BJ (cell line): ENCODE measurements around the gene HIVEP3. TPM values are rescaled to one million over a fixed set of nuclear protein-coding genes. Genes with fewer than 3 reads are reported as not detected.

Experiments used
- CTCF ChIA-PET: fragments of 350-600 bp; formaldehyde crosslinking; extraction: SDS; loops from one replicate; lab custom pipeline; 2021; ENCODE audit warnings: antibody characterized with exemption, inconsistent platforms; lab: Yijun Ruan, JAX
- POLR2A ChIA-PET: fragments of 300-600 bp; sonication (Branson Sonifier 250); formaldehyde crosslinking; extraction: SDS; loops from one replicate; lab custom pipeline; 2021; ENCODE audit warnings: antibody characterized with exemption; lab: Charles Lee
- DNase-seq: peaks from one replicate; pipeline ENCODE4 v3.0.0-alpha.2; 2011; ENCODE audit warnings: low read depth
- H3K27me3 ChIP-seq: 2 replicates; pipeline ENCODE4 v1.6.0; 2011; ENCODE audit warnings: low read length; ENCODE audit not compliant: control insufficient read depth, insufficient read depth
- H3K36me3 ChIP-seq: 2 replicates; pipeline ENCODE4 v1.5.1; 2011; ENCODE audit warnings: low read length; ENCODE audit not compliant: control insufficient read depth, insufficient read depth
- H3K4me3 ChIP-seq: 2 replicates; pipeline ENCODE4 v1.5.1; 2011; ENCODE audit warnings: low read depth, mild to moderate bottlenecking, control low read depth, low read length
- polyA plus RNA-seq: library from polyadenylated mRNA; depleted of rRNA; stranded (reverse); fragments of >200 nt; gene quantifications from 2 replicates; pipeline ENCODE4 v1.2.3, GENCODE V29; 2011
- TF ChIP-seq, protein P1 (sequence below): IDR thresholded peaks from 2 replicates; pipeline ENCODE4 v1.5.1; 2011; ENCODE audit warnings: low read depth, mild to moderate bottlenecking, control low read depth, inconsistent platforms, low read length, moderate library complexity; ENCODE audit not compliant: insufficient read depth

The HIVEP3 gene
- polyA plus RNA-seq, 1 experiment: 4.0 TPM

DNA sequence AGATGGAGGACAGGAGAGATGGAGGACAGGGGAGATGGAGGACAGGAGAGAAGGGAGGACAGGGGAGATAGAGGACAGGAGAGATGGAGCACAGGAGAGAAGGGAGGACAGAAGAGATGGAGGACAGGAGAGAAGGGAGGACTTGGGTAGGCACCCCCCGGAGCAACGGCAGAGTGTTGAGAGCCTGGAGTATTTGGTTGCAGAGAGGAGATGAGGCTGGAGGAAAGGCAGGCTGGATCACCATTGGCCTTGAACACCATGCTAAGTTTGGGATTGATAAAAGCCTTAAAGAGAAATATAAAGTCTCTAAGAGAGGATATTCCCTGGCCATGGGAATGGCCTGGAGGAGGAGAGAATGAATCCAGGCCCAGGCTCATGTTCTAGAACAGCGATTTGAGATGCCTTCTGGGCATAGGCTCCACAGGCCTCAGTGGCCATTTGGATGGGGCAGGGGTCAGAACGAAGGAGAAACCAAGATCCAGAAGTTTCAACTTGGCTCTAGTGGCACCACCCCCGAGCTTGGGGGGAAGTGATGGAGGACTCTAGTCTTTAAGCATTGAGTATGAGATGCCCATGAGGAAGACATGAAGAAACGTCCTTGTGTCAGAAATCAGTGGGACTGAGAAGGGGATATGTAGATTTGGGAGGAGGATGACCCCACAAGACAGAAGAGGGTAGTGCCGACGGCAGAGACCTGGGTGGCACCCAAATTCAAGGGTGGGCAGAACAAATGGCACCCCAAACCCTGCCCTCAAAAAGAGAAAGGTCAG, 386.3 kb downstream of the HIVEP3 start:
- TF ChIP-seq, protein P1, sequence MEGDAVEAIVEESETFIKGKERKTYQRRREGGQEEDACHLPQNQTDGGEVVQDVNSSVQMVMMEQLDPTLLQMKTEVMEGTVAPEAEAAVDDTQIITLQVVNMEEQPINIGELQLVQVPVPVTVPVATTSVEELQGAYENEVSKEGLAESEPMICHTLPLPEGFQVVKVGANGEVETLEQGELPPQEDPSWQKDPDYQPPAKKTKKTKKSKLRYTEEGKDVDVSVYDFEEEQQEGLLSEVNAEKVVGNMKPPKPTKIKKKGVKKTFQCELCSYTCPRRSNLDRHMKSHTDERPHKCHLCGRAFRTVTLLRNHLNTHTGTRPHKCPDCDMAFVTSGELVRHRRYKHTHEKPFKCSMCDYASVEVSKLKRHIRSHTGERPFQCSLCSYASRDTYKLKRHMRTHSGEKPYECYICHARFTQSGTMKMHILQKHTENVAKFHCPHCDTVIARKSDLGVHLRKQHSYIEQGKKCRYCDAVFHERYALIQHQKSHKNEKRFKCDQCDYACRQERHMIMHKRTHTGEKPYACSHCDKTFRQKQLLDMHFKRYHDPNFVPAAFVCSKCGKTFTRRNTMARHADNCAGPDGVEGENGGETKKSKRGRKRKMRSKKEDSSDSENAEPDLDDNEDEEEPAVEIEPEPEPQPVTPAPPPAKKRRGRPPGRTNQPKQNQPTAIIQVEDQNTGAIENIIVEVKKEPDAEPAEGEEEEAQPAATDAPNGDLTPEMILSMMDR: no peak

DNA sequence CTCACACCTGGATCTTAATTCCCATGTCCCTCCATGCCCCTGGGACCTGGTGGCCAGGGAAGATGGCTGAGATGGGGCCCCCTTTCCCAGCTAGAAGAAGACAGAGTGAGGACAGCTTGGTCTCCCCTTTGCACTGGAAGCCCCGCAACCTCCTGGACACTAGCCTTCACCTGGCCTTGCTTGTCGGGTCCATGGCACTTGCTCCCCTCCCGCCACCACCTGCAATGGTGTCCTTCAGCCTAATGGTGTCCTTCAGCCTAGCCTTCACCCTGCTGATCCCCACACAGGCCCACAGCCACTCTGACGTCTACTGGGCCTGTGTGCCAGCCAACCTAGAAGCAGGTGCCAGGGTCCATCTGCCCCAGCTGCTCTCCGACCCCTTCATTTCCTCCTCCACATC, 388.3 kb downstream of the HIVEP3 start:
- no peaks in the 10 kb centered on the region for H3K36me3 ChIP-seq
- CTCF ChIA-PET: interaction anchor here (1.0 kb wide), 1 partner anchor 15 kb away, joined by 4 read pairs; no protein-coding TSS in a partner anchor
- H3K27me3 ChIP-seq: no peaks in the 10 kb centered on the region; the same call in 1 of the 2 replicates
- no peak overlapping the region for H3K4me3 ChIP-seq
- POLR2A ChIA-PET: no interaction called here
- DNase-seq: no peak
- TF ChIP-seq, protein P1: no peak

More for the DNA sequence above, 386.3 kb downstream of the HIVEP3 start:
- Histone ChIP-seq H3K27me3 (no peaks in the 10 kb centered on the region; the same call in 1 of the 2 replicates), H3K36me3 (no peaks in the 10 kb centered on the region), H3K4me3 (no peak overlapping the region)
- POLR2A ChIA-PET: no interaction called here
- CTCF ChIA-PET: interaction anchor here (2.4 kb wide), 1 partner anchor 16 kb away, joined by 7 read pairs; no protein-coding TSS in a partner anchor
- no peak for DNase-seq

DNA sequence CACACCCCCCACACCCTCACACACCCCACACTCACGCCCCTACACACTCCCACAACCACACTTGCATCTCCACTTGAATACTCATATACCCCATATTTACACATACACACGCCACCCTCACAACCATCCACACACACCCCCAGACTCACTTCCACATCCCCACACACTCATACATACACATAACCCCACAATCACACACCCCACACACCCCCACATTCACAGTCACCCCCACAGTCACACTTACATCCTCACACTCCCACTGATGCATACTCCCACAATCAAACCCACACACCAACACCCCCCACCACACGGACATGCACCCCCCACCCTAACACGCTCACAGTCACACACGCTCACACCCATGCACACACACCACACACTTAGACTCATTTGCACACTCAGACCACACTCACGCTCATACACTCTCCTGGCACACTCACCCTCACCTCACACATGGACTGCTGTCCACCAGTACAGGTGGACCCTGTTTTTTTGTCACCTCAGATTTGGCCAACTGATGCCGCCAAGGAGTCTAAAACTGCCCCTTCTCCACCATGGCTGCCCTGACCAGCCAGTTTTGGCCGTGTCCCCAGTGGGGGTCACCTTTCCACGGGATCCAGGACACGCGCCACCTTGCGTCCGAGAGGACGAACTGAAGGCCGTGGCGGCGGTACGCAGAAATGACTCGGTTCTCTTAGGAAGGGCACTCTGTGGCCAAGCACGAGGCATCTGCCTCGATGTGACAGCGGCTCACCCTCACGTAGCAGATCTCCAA, 388.9 kb downstream of the HIVEP3 start:
- no peak overlapping the region for H3K4me3 ChIP-seq
- TF ChIP-seq, protein P1: no peak
- no peak for DNase-seq
- H3K36me3 ChIP-seq: no peaks in the 10 kb centered on the region
- CTCF ChIA-PET: interaction anchor here (1.0 kb wide), 1 partner anchor 14 kb away, joined by 4 read pairs; no protein-coding TSS in a partner anchor
- no peaks in the 10 kb centered on the region; the same call in 1 of the 2 replicates for H3K27me3 ChIP-seq
- POLR2A ChIA-PET: no interaction called here

DNA sequence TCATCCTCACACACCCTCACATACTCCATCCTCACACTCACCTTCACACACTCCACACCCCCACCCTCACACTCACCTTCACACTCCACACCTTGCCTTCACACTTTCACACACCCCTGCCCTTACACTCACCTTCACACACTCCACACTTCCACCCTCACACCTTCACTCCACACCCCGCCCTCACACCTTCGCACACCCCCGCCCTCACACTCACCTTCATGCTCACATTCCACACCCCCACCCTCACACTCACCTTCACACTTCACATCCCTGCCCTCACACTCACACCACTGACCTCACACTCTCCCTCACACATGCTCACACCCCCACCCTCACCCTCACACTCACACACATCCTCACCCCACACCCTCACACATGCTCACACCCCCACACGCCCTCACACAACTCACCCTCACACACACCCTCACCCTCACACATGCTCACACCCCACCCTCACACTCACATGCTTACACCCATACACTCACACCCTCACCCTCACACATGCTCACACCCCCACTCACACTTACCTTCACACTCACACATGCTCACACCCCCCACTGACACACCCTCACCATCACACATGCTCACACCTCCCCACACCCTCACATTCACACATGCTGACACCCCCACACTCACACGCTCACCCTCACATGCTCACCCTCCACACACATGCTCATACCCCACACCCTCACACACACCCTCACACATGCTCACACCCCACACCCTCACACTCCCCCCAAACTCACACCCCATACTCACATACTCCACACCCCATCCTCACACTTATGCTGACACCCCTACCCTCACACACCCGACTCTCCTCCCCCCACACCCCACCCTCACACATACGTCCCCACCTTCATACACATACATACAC, 389.8 kb downstream of the HIVEP3 start:
- no peak overlapping the region for H3K4me3 ChIP-seq
- DNase-seq: no peak
- no peaks in the 10 kb centered on the region; the same call in 1 of the 2 replicates for H3K27me3 ChIP-seq
- ChIA-PET POLR2A (no interaction called here), CTCF (no interaction called here)
- no peaks in the 10 kb centered on the region for H3K36me3 ChIP-seq
- TF ChIP-seq, protein P1: no peak
